CD4-positive, alpha-beta memory T cell (primary cell): ENCODE results near the gene SPRYD3. TPM values are rescaled to one million over a fixed set of nuclear protein-coding genes. Genes with fewer than 3 reads are reported as not detected.

Experiments
- CTCF ChIA-PET: fragments of 350-600 bp; sonication (Branson Sonifier 250); formaldehyde crosslinking; loops from one replicate; lab custom pipeline; 2021; ENCODE audit warnings: inconsistent platforms; ENCODE audit not compliant: partially characterized antibody; lab: Charles Lee
- POLR2A ChIA-PET: fragments of 350-600 bp; sonication (Branson Sonifier 250); formaldehyde crosslinking; loops from one replicate; lab custom pipeline; 2021; ENCODE audit not compliant: partially characterized antibody; lab: Charles Lee
- DNase-seq, 5 donors: peaks; one replicate each; pipeline versions ENCODE4 v3.0.0 to v3.0.0-alpha.2; 2020 to 2022; ENCODE audit warnings: mixed read lengths in 1 of 5
- H3K27ac ChIP-seq: one replicate; pipeline ENCODE4 v1.7.0; 2013; ENCODE audit warnings: low read depth, low read length
- H3K27me3 ChIP-seq: 2 replicates; pipeline ENCODE4 v1.7.0; 2013; ENCODE audit warnings: mild to moderate bottlenecking, low read length, moderate library complexity; ENCODE audit not compliant: insufficient read depth
- H3K36me3 ChIP-seq: 2 replicates; pipeline ENCODE4 v1.7.0; 2013; ENCODE audit warnings: mild to moderate bottlenecking, low read length, moderate library complexity; ENCODE audit not compliant: insufficient read depth
- H3K4me1 ChIP-seq: 2 replicates; pipeline ENCODE4 v1.7.0; 2013; ENCODE audit warnings: mild to moderate bottlenecking, low read length, moderate library complexity; ENCODE audit not compliant: insufficient read depth
- H3K4me3 ChIP-seq, 2 donors: one replicate each; pipeline ENCODE4 v1.7.0; 2013; ENCODE audit warnings: low read length in 2 of 2, mild to moderate bottlenecking in 1 of 2
- H3K9me3 ChIP-seq, 2 donors: one replicate each; pipeline ENCODE4 v1.7.0; 2013; ENCODE audit warnings: low read length in 2 of 2, control low read depth in 1 of 2; ENCODE audit not compliant: control insufficient read depth in 1 of 2
- H3K27ac Mint-ChIP-seq, 7 donors: one replicate each; pipeline ENCODE4 v1.8.0; 2020 to 2021; ENCODE audit warnings: mixed read lengths in 7 of 7, mild to moderate bottlenecking in 6 of 7, inconsistent platforms in 3 of 7, moderate library complexity in 3 of 7
- H3K27me3 Mint-ChIP-seq, 2 donors: one replicate each; pipeline ENCODE4 v1.8.0; 2020 to 2021; ENCODE audit warnings: mixed read lengths in 2 of 2
- H3K36me3 Mint-ChIP-seq, 2 donors: one replicate each; pipeline ENCODE4 v1.8.0; 2020 to 2021; ENCODE audit warnings: mixed read lengths in 2 of 2, inconsistent platforms in 1 of 2, mild to moderate bottlenecking in 1 of 2
- H3K4me1 Mint-ChIP-seq, 4 donors: one replicate each; pipeline ENCODE4 v1.8.0; 2020 to 2021; ENCODE audit warnings: mixed read lengths in 4 of 4, mild to moderate bottlenecking in 1 of 4
- H3K4me3 Mint-ChIP-seq, 8 donors: one replicate each; pipeline ENCODE4 v1.8.0; 2020 to 2021; ENCODE audit warnings: mixed read lengths in 8 of 8, mild to moderate bottlenecking in 7 of 8, moderate library complexity in 6 of 8, inconsistent platforms in 3 of 8
- H3K9me3 Mint-ChIP-seq, 8 donors: one replicate each; pipeline ENCODE4 v1.8.0; 2020 to 2021; ENCODE audit warnings: mixed read lengths in 8 of 8, mild to moderate bottlenecking in 5 of 8, inconsistent platforms in 3 of 8, moderate library complexity in 1 of 8
- intact Hi-C: fragments of 100-400 bp; cut with micrococcal nuclease; formaldehyde crosslinking; loops from one replicate; pipeline ENCODE4 v1.15.1; 2023
- polyA plus RNA-seq, 2 donors: library from polyadenylated mRNA; unstranded; fragments of 300-500 nt; fragmentation: Illumina TruSeq; gene quantifications; one replicate each; pipeline ENCODE4 v1.2.3, GENCODE V29; 2021
- total RNA-seq, 2 experiments: library from RNA; stranded (reverse); gene quantifications; one replicate each; pipeline ENCODE4 v1.2.3, GENCODE V29; 2021

SPRYD3 gene
- total and polyA plus RNA-seq, 4 experiments from 2014 or later = 54.2 to 71.7 (median 56.8) TPM

GRCh38 chr12:53059434-53060063, 19.6 kb downstream of the SPRYD3 start:
- intact Hi-C loops = no loop called here
- CTCF ChIA-PET = no interaction called here
- Histone ChIP-seq H3K36me3 (no peaks in the 10 kb centered on the region), H3K27me3 (no peaks in the 10 kb centered on the region), H3K9me3 (no peaks in the 10 kb centered on the region), H3K4me1 (no peaks in the 10 kb centered on the region), H3K4me3 (no peak overlapping the region), H3K27ac (no peak overlapping the region)
- no peak overlapping the region for H3K4me3 Mint-ChIP-seq
- peaks cover under 1 to 9% of the 10 kb centered on the region in 2 donors for H3K36me3 Mint-ChIP-seq
- H3K9me3 Mint-ChIP-seq = no peaks in the 10 kb centered on the region
- DNase-seq = peak in 1 of 5 donors; percentile 36
- POLR2A ChIA-PET = interaction anchor here (1.1 to 1.6 kb wide), 4 partner anchors 13 to 39 kb away, joined by 3 to 6 read pairs (median 4); partner anchors contain the start of gene SPRYD3
- H3K4me1 Mint-ChIP-seq = peaks cover 0 to 3% (median 1%) of the 10 kb centered on the region in 4 donors
- no peaks in the 10 kb centered on the region for H3K27me3 Mint-ChIP-seq
- H3K27ac Mint-ChIP-seq = peak overlapping the region in 1 of 7 donors; percentile 43

GRCh38 chr12:53058674-53059433, 20.3 kb downstream of the SPRYD3 start:
- CTCF ChIA-PET = no interaction called here

DNA sequence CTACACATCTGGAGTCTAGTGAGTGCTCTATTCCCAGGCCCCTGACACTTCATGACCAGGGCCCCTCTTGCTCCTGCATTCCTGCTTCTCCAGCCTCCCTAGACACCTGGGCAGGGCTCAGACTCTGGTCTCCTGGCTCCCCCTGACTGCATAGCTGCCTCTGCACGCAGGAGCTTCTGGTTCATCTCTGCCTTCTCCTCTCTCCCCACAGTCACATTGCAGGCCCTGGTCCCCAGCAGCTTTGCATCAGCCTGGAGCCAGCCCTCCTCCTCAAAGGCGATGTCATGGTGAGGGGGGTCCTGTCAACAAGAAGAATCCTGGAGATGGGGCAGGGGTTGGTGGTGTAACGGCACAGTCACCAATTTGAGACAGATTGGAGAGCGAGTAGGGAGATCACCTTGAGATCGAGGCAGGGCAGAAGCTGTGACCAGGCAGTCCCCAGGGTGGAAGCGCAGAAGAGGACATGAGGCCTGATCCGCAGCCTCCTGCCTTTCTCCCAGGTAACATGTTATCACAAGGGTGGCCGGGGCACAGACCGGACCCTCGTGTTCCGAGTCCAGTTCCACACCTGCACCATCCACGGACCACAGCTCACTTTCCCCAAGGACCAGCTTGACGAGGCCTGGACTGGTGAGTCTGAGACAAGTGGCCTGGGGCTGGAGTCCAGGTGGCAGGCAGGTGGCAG, 21.2 kb downstream of the SPRYD3 start:
- H3K4me3 Mint-ChIP-seq = no peak overlapping the region
- intact Hi-C loops = no loop called here
- DNase-seq = peak in 1 of 5 donors; percentile 38
- H3K36me3 ChIP-seq = no peaks in the 10 kb centered on the region
- peak overlapping the region in 3 of 7 donors; percentile 18 to 44 (median 28) for H3K27ac Mint-ChIP-seq
- no peaks in the 10 kb centered on the region for H3K27me3 Mint-ChIP-seq
- no peaks in the 10 kb centered on the region for H3K36me3 Mint-ChIP-seq
- peaks cover 4 to 14% (median 12%) of the 10 kb centered on the region in 4 donors for H3K4me1 Mint-ChIP-seq
- no peaks in the 10 kb centered on the region for H3K27me3 ChIP-seq
- H3K9me3 Mint-ChIP-seq = no peaks in the 10 kb centered on the region
- H3K27ac ChIP-seq = no peak overlapping the region
- no peak overlapping the region for H3K4me3 ChIP-seq
- H3K4me1 ChIP-seq = peaks cover 9% of the 10 kb centered on the region
- CTCF ChIA-PET = interaction anchor here (0.9 to 5.5 kb wide), 2 partner anchors 8 to 35 kb away, joined by 3 to 58 read pairs; no protein-coding TSS in a partner anchor
- POLR2A ChIA-PET = interaction anchor here (1.3 kb wide), 1 partner anchor 21 kb away, joined by 7 read pairs; the partner anchor contains the start of gene SPRYD3
- no peaks in the 10 kb centered on the region for H3K9me3 ChIP-seq

More at GRCh38 chr12:53058674-53059433, 20.3 kb downstream of the SPRYD3 start:
- no peak overlapping the region for H3K4me3 Mint-ChIP-seq
- no peak overlapping the region for H3K27ac Mint-ChIP-seq
- intact Hi-C loops = no loop called here
- H3K4me3 ChIP-seq = no peak overlapping the region
- H3K27ac ChIP-seq = no peak overlapping the region
- peaks cover 0 to 3% of the 10 kb centered on the region in 2 donors for H3K36me3 Mint-ChIP-seq
- H3K9me3 Mint-ChIP-seq = no peaks in the 10 kb centered on the region
- peaks cover 2% of the 10 kb centered on the region for H3K4me1 ChIP-seq
- H3K36me3 ChIP-seq = no peaks in the 10 kb centered on the region
- H3K27me3 Mint-ChIP-seq = no peaks in the 10 kb centered on the region
- no peak for DNase-seq
- H3K27me3 ChIP-seq = no peaks in the 10 kb centered on the region
- POLR2A ChIA-PET = interaction anchor here (1.1 kb wide), 1 partner anchor 20 kb away, joined by 3 read pairs; the partner anchor contains the start of gene SPRYD3
- H3K4me1 Mint-ChIP-seq = peaks cover 4 to 9% (median 7%) of the 10 kb centered on the region in 4 donors
- no peaks in the 10 kb centered on the region for H3K9me3 ChIP-seq

DNA sequence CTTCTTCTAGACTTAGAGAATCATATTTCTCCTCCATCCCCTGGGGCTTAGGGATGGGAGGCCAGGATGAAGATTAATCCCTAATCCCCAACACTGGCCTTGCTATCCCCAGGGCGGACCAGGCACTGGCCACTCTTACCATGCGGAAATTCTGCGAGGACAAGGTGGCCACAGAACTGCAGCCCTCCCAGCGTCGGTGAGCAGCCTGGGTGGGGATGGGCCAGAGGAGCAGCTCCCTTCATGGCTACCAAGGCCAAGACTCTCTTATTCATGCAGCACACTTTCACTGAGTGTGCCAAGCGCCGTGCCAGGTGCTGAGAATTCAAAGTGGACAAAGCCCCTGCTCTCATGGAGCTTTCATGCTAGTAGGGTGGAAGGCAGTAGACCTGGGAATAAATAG, 22.3 kb downstream of the SPRYD3 start:
- no peaks in the 10 kb centered on the region for H3K9me3 Mint-ChIP-seq
- ChIA-PET POLR2A (interaction anchor here (0.6 to 1.3 kb wide), 2 partner anchors 22 to 29 kb away, joined by 3 to 7 read pairs; partner anchors contain the start of gene SPRYD3), CTCF (interaction anchor here (0.9 to 5.5 kb wide), 2 partner anchors 10 to 36 kb away, joined by 3 to 58 read pairs; no protein-coding TSS in a partner anchor)
- no peaks in the 10 kb centered on the region for H3K27me3 Mint-ChIP-seq
- DNase-seq = no peak
- H3K4me1 Mint-ChIP-seq = peaks cover 4 to 14% (median 12%) of the 10 kb centered on the region in 4 donors
- H3K4me3 Mint-ChIP-seq = peak overlapping the region in 1 of 8 donors; percentile 46
- peak overlapping the region in 1 of 7 donors; percentile 48 for H3K27ac Mint-ChIP-seq
- no peaks in the 10 kb centered on the region for H3K9me3 ChIP-seq
- H3K27me3 ChIP-seq = no peaks in the 10 kb centered on the region
- H3K4me3 ChIP-seq = no peak overlapping the region
- H3K4me1 ChIP-seq = peaks cover 9% of the 10 kb centered on the region
- no peaks in the 10 kb centered on the region for H3K36me3 ChIP-seq
- H3K27ac ChIP-seq = no peak overlapping the region
- intact Hi-C loops = no loop called here
- no peaks in the 10 kb centered on the region for H3K36me3 Mint-ChIP-seq

DNA sequence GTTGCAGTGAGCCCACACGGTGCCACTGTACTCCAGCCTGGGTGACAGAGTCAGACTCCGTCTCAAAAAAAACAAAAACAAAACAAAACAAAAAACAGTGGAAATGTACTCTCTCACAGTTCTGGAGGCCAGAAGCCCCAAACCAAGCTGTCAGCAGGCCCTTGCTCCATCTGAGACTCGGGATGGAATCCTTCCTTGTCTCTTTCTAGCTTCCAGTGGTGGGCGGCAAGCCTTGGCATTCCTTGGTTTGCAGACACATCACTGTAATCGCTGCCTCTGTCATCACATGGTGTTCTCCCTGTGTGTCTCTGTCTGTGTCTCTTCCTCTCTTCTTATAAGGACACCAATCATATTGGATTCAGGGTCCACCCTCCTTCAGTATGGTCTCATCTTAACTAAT, 22.9 kb downstream of the SPRYD3 start:
- Histone ChIP-seq H3K4me3 (no peak overlapping the region), H3K27ac (no peak overlapping the region), H3K27me3 (no peaks in the 10 kb centered on the region), H3K4me1 (peaks cover 9% of the 10 kb centered on the region), H3K36me3 (no peaks in the 10 kb centered on the region), H3K9me3 (no peaks in the 10 kb centered on the region)
- ChIA-PET POLR2A (interaction anchor here (0.6 to 1.6 kb wide), 3 partner anchors 9 to 42 kb away, joined by 3 to 9 read pairs (median 5); partner anchors contain the start of gene IGFBP6), CTCF (interaction anchor here (0.7 to 5.5 kb wide), 3 partner anchors 10 to 43 kb away, joined by 3 to 58 read pairs (median 14); no protein-coding TSS in a partner anchor)
- Mint-ChIP-seq H3K36me3 (no peaks in the 10 kb centered on the region), H3K4me3 (peak overlapping the region in 2 of 8 donors; percentile 21 to 46), H3K27ac (peak overlapping the region in 1 of 7 donors; percentile 6), H3K9me3 (no peaks in the 10 kb centered on the region), H3K4me1 (peaks cover 4 to 15% (median 12%) of the 10 kb centered on the region in 4 donors), H3K27me3 (no peaks in the 10 kb centered on the region)
- intact Hi-C loops = no loop called here
- no peak for DNase-seq

GRCh38 chr12:53055471-53056266, 23.5 kb downstream of the SPRYD3 start:
- ChIA-PET POLR2A (interaction anchor here (1.4 to 3.4 kb wide), 4 partner anchors 9 to 50 kb away, joined by 4 to 9 read pairs (median 6); partner anchors contain the start of genes EIF4B, IGFBP6 and SPRYD3), CTCF (interaction anchor here (0.7 to 5.5 kb wide), 5 partner anchors 9 to 43 kb away, joined by 3 to 58 read pairs (median 10); no protein-coding TSS in a partner anchor)
- DNase-seq = peak in 1 of 5 donors; percentile 41
- intact Hi-C loops = loop anchor here (2.0 kb wide), 1 partner anchor 239 kb away; the partner anchor contains the start of gene PFDN5
- H3K9me3 Mint-ChIP-seq = no peaks in the 10 kb centered on the region
- H3K27ac Mint-ChIP-seq = peak overlapping the region in 4 of 7 donors; percentile 47 to 80 (median 66)
- no peaks in the 10 kb centered on the region for H3K27me3 ChIP-seq
- H3K4me3 ChIP-seq = no peak overlapping the region
- H3K9me3 ChIP-seq = no peaks in the 10 kb centered on the region
- H3K4me1 Mint-ChIP-seq = peaks cover 4 to 18% (median 12%) of the 10 kb centered on the region in 4 donors
- peak overlapping the region in 5 of 8 donors; percentile 20 to 67 (median 43) for H3K4me3 Mint-ChIP-seq
- no peak overlapping the region for H3K27ac ChIP-seq
- peaks cover 9% of the 10 kb centered on the region for H3K4me1 ChIP-seq
- H3K36me3 Mint-ChIP-seq = no peaks in the 10 kb centered on the region
- H3K36me3 ChIP-seq = no peaks in the 10 kb centered on the region
- H3K27me3 Mint-ChIP-seq = no peaks in the 10 kb centered on the region
